Thyroid gland (tissue), 4 donors: ENCODE results near the gene ALLC. TPM values are rescaled to one million over a fixed set of nuclear protein-coding genes. Genes with fewer than 3 reads are reported as not detected.

Experiments used
- DNase-seq, 2 donors: peaks; one replicate each; pipeline ENCODE4 v3.0.0-alpha.2; 2019
- H3K27ac ChIP-seq, 3 donors: fragments of 200-600 bp; sonication (generic); 1 replicate in 2 of 3; 2 replicates in 1 of 3; pipeline ENCODE4 v1.5.1; 2016 to 2019; ENCODE audit warnings: mild to moderate bottlenecking in 1 of 3, moderate library complexity in 1 of 3
- H3K27me3 ChIP-seq: fragments of 200-600 bp; sonication (generic); one replicate; pipeline ENCODE4 v1.5.1; 2019
- H3K36me3 ChIP-seq, 2 donors: fragments of 200-600 bp; sonication (generic); one replicate each; pipeline ENCODE4 v1.5.1; 2016 to 2019
- H3K4me1 ChIP-seq, 2 donors: fragments of 200-600 bp; sonication (generic); one replicate each; pipeline ENCODE4 v1.5.1; 2017 to 2019
- H3K4me3 ChIP-seq, 3 donors: fragments of 200-600 bp; sonication (generic); replicated peaks in 1 of 3; 1 replicate in 2 of 3; 2 replicates in 1 of 3; pipeline ENCODE4 v1.5.1; 2016; ENCODE audit warnings: mild to moderate bottlenecking in 1 of 3
- H3K9me3 ChIP-seq: fragments of 200-600 bp; sonication (generic); one replicate; pipeline ENCODE4 v1.5.1; 2017
- CTCF ChIP-seq, 6 experiments: fragments of 200-600 bp in 3 of 6; fragments of 450-650 bp in 3 of 6; sonication (generic) in 3 of 6; IDR thresholded peaks; one replicate each; pipeline ENCODE4 v1.5.1; 2016 to 2019; ENCODE audit warnings: antibody characterized with exemption in 6 of 6, mild to moderate bottlenecking in 2 of 6, inconsistent platforms in 1 of 6, moderate library complexity in 1 of 6
- POLR2A ChIP-seq, 2 donors: fragments of 450-650 bp; IDR thresholded peaks; one replicate each; pipeline ENCODE4 v1.6.1; 2017; ENCODE audit warnings: antibody characterized with exemption in 2 of 2, mild to moderate bottlenecking in 2 of 2, moderate library complexity in 1 of 2
- WGBS, 2 donors: methylation state at CpG; one replicate each; pipeline ENCODE4 v1.1.5; 2017; 5-methylcytosine and 5-hydroxymethylcytosine counted together
- intact Hi-C: fragments of 100-400 bp; cut with DNase I; formaldehyde crosslinking; loops from one replicate; pipeline ENCODE4 v1.15.1; 2023
- total RNA-seq, 4 donors: library from RNA; depleted of rRNA; stranded (reverse); fragments of >200 nt; gene quantifications; one replicate each; pipeline ENCODE4 v1.2.3, GENCODE V29; 2016

The ALLC gene
- total RNA-seq, 4 donors from 2014 or later = not detected

- H3K27me3 ChIP-seq = no peaks in the 10 kb centered on the region
- H3K9me3 ChIP-seq = no peaks in the 10 kb centered on the region
- H3K27ac ChIP-seq = no peak overlapping the region
- no peaks in the 10 kb centered on the region for H3K4me1 ChIP-seq
- TF ChIP-seq CTCF (IDR thresholded peaks at IDR 0.05) (no peak), POLR2A (IDR thresholded peaks at IDR 0.05) (no peak)
- 91 to 94% methylated on average over 21 of the region's 21 CpGs for WGBS, 2 donors
- intact Hi-C loops = no loop called here
- no peak for DNase-seq
- H3K4me3 ChIP-seq = no peak overlapping the region
- H3K36me3 ChIP-seq = no peaks in the 10 kb centered on the region
Observed at GRCh38 chr2:3627500-3628100, 30.4 kb upstream of the ALLC start.

- Histone ChIP-seq H3K9me3 (no peaks in the 10 kb centered on the region), H3K27ac (no peak overlapping the region), H3K4me1 (no peaks in the 10 kb centered on the region), H3K27me3 (no peaks in the 10 kb centered on the region), H3K4me3 (no peak overlapping the region), H3K36me3 (no peaks in the 10 kb centered on the region)
- no peak for TF ChIP-seq CTCF (IDR thresholded peaks at IDR 0.05)
- DNase-seq = no peak
- 83 to 86% methylated on average over 5 to 10 of the region's 10 CpGs for WGBS, 2 donors
- intact Hi-C loops = no loop called here
Observed at GRCh38 chr2:3628241-3628679, 29.7 kb upstream of the ALLC start.

- 39 to 51% methylated on average over 4 to 12 of the region's 12 CpGs for WGBS, 2 donors
- H3K27me3 ChIP-seq = no peaks in the 10 kb centered on the region
- TF ChIP-seq CTCF (IDR thresholded peaks at IDR 0.05) (no peak), POLR2A (IDR thresholded peaks at IDR 0.05) (no peak)
- no peak overlapping the region for H3K4me3 ChIP-seq
- intact Hi-C loops = no loop called here
- no peaks in the 10 kb centered on the region for H3K4me1 ChIP-seq
- no peaks in the 10 kb centered on the region for H3K9me3 ChIP-seq
- no peaks in the 10 kb centered on the region for H3K36me3 ChIP-seq
- DNase-seq = peak; percentile 33 to 39
- no peak overlapping the region for H3K27ac ChIP-seq
Observed at GRCh38 chr2:3628800-3629199, 29.2 kb upstream of the ALLC start.

GRCh38 chr2:3630631-3631030 is 27.4 kb upstream of the ALLC start:
- no peaks in the 10 kb centered on the region for H3K36me3 ChIP-seq
- H3K4me1 ChIP-seq = no peaks in the 10 kb centered on the region
- H3K9me3 ChIP-seq = no peaks in the 10 kb centered on the region
- no peak for TF ChIP-seq CTCF (IDR thresholded peaks at IDR 0.05)
- no peak for TF ChIP-seq POLR2A (IDR thresholded peaks at IDR 0.05)
- no peak overlapping the region for H3K4me3 ChIP-seq
- no peak overlapping the region for H3K27ac ChIP-seq
- no peak for DNase-seq
- intact Hi-C loops = no loop called here
- H3K27me3 ChIP-seq = no peaks in the 10 kb centered on the region
- 85 to 94% methylated on average over 7 of the region's 7 CpGs for WGBS, 2 donors

- H3K27me3 ChIP-seq = no peaks in the 10 kb centered on the region
- no peak overlapping the region for H3K4me3 ChIP-seq
- no peak for TF ChIP-seq POLR2A (IDR thresholded peaks at IDR 0.05)
- TF ChIP-seq CTCF (IDR thresholded peaks at IDR 0.05) = no peak
- H3K9me3 ChIP-seq = no peaks in the 10 kb centered on the region
- H3K27ac ChIP-seq = no peak overlapping the region
- no peak for DNase-seq
- intact Hi-C loops = no loop called here
- 73 to 81% methylated on average over 5 to 10 of the region's 15 CpGs for WGBS, 2 donors
- no peaks in the 10 kb centered on the region for H3K36me3 ChIP-seq
- no peaks in the 10 kb centered on the region for H3K4me1 ChIP-seq
Observed at GRCh38 chr2:3631161-3631850, 26.7 kb upstream of the ALLC start.
